Chondrocyte (in vitro differentiated cells): Measurements from ENCODE around the gene PPIH. TPM values are rescaled to one million over a fixed set of nuclear protein-coding genes. Genes with fewer than 3 reads are reported as not detected.

Experiments
- DNase-seq: peaks from one replicate; pipeline ENCODE4 v3.0.0; 2021; ENCODE audit warnings: mixed read lengths, low spot score
- H3K27ac Mint-ChIP-seq: one replicate; pipeline ENCODE4 v1.8.0; 2021; ENCODE audit warnings: mild to moderate bottlenecking, moderate library complexity, mixed read lengths; ENCODE audit not compliant: unreplicated experiment
- H3K27me3 Mint-ChIP-seq: 2 replicates; pipeline ENCODE4 v1.8.0; 2021; ENCODE audit warnings: low read depth, mixed read lengths
- H3K36me3 Mint-ChIP-seq: 2 replicates; pipeline ENCODE4 v1.8.0; 2021; ENCODE audit warnings: low read depth, mixed read lengths
- H3K4me1 Mint-ChIP-seq: 2 replicates; pipeline ENCODE4 v1.8.0; 2021; ENCODE audit warnings: low read depth, mild to moderate bottlenecking, mixed read lengths
- H3K4me3 Mint-ChIP-seq: one replicate; pipeline ENCODE4 v1.8.0; 2021; ENCODE audit warnings: mild to moderate bottlenecking, moderate library complexity, mixed read lengths; ENCODE audit not compliant: unreplicated experiment
- H3K9me3 Mint-ChIP-seq: 2 replicates; pipeline ENCODE4 v1.8.0; 2021; ENCODE audit warnings: low read depth, mixed read lengths
- CTCF ChIP-seq: fragments of 200-600 bp; sonication (generic); IDR thresholded peaks from 2 replicates; pipeline ENCODE4 v1.5.0; 2021; ENCODE audit warnings: antibody characterized with exemption, mild to moderate bottlenecking, moderate library complexity
- total RNA-seq: library from RNA; stranded (reverse); gene quantifications from 3 replicates; pipeline ENCODE4 v1.2.1, GENCODE V29; 2021

Gene PPIH
- total RNA-seq, 1 donor from 2014 or later: 24.3 TPM

DNA sequence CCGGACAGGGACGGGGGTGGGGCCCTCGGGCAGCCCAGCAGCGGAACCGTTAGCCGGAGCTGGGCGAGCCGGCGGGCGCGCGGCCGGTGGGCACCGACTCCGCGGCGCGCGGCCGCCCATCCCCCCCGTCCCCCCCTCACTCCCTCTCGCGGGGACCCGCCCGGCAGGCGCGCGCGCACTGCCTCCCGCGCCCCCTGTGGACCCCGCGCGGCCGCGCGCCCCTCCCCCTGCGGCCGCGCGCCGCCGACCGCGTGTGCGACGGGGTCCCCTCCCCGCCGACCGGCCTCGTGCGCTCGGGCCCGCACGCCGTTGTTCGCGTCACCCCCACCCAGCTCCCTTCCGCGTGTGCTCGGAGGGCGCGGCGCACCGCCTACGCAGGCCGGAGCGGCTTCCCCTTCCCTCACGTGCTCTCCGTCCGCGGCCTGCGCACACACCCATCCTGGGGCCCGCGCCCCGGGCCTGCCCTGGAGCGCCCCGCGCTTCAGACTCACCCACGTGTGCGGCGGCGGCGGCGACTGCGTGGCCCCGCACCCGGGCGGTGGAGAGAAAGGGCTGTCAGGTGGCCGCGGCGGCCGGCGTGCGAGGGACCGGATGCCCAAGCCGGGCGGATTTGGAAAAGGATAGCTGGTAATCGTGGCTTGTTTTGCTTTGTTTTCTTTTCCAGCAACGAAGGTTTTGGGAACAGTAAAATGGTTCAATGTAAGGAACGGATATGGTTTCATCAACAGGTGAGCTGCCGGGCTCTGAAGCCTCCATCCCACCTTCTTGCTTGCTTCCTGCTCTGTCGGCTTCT, 24.7 kb downstream of the PPIH start:
- Mint-ChIP-seq H3K27ac (peak overlapping the region; percentile 90), H3K4me1 (peaks cover 58% of the 10 kb centered on the region), H3K9me3 (no peaks in the 10 kb centered on the region), H3K4me3 (peak overlapping the region; percentile 91), H3K27me3 (no peaks in the 10 kb centered on the region), H3K36me3 (peaks cover 8% of the 10 kb centered on the region)
- no peak for TF ChIP-seq CTCF
- DNase-seq: no peak

DNA sequence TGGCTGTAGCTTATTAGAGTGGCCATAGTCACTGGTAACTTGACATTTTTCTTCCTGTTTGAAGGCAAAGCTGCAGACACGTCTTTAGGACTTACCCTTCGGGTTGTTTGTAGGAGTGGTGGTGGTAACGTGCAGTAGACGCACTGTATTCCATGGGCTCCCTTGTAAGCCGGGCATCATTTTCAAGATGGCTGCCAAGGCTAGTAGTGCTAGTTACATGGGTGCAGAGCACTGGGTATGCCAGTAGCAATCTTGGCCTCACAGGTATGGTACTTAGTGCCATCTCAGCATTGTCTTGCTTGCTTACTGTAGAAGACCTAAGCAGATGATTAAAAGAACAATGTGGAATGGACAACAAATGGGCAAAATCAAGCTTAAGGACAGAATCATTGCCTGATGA, 25.9 kb downstream of the PPIH start:
- TF ChIP-seq CTCF: no peak
- peak overlapping the region; percentile 83 for H3K4me3 Mint-ChIP-seq
- peak overlapping the region; percentile 90 for H3K27ac Mint-ChIP-seq
- peaks cover 70% of the 10 kb centered on the region for H3K4me1 Mint-ChIP-seq
- H3K36me3 Mint-ChIP-seq: peaks cover 8% of the 10 kb centered on the region
- H3K9me3 Mint-ChIP-seq: no peaks in the 10 kb centered on the region
- H3K27me3 Mint-ChIP-seq: no peaks in the 10 kb centered on the region
- no peak for DNase-seq

DNA sequence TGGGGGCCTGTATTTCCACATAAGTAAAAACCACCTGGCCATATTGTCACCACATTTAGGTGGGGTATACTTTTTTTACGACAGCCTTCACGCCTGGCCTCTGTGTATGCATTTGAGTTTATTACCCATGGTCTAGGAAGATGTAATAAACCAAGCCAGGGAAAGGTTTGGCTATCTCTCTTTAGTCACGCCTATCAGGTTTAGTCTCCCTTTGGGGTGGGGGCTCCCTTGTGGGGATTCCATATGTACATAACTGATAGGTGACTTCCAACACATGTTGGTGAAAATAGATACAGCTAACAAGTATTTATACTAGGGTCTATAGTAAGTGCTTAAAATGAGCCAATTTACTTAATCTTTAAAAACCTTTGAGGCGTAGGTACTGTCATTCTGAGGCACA, 28.2 kb downstream of the PPIH start:
- Mint-ChIP-seq H3K4me3 (no peak overlapping the region), H3K9me3 (no peaks in the 10 kb centered on the region), H3K27me3 (no peaks in the 10 kb centered on the region), H3K27ac (no peak overlapping the region), H3K4me1 (peaks cover 75% of the 10 kb centered on the region), H3K36me3 (peaks cover 8% of the 10 kb centered on the region)
- no peak for TF ChIP-seq CTCF
- no peak for DNase-seq

DNA sequence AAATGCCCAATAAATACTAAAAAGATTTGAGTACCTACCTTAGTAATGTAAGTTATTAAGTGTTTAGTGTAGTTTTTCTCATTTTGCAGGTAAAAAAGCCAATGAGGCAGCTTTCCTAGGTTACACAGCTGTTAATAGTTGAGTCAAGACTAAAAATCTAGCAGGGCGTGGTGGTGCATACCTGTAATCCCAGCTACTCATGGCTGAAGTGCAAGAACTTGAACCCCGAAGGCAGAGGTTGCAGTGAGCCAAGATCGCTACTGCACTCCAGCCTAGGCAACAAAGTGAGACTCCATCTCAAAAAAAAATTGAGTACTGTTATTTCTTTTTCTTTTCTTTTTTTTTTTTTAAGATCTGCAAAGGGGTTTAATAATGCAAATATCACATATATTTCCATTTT, 31.7 kb downstream of the PPIH start:
- Mint-ChIP-seq H3K4me1 (peaks cover 80% of the 10 kb centered on the region), H3K4me3 (no peak overlapping the region), H3K27ac (no peak overlapping the region), H3K36me3 (peaks cover 5% of the 10 kb centered on the region), H3K9me3 (no peaks in the 10 kb centered on the region), H3K27me3 (no peaks in the 10 kb centered on the region)
- no peak for TF ChIP-seq CTCF
- DNase-seq: no peak

- no peak for DNase-seq
- Mint-ChIP-seq H3K4me1 (peaks cover 73% of the 10 kb centered on the region), H3K27ac (no peak overlapping the region), H3K9me3 (no peaks in the 10 kb centered on the region), H3K36me3 (peaks cover 7% of the 10 kb centered on the region), H3K4me3 (no peak overlapping the region), H3K27me3 (no peaks in the 10 kb centered on the region)
- peak; percentile 30 for TF ChIP-seq CTCF
Observed at GRCh38 chr1:42690477-42691156, 32.4 kb downstream of the PPIH start.
